ENCODE results near the gene CD300LF.
A peak's percentile ranks its signal among the peaks of the same experiment; 100 is the strongest.

The CD300LF gene

DNA sequence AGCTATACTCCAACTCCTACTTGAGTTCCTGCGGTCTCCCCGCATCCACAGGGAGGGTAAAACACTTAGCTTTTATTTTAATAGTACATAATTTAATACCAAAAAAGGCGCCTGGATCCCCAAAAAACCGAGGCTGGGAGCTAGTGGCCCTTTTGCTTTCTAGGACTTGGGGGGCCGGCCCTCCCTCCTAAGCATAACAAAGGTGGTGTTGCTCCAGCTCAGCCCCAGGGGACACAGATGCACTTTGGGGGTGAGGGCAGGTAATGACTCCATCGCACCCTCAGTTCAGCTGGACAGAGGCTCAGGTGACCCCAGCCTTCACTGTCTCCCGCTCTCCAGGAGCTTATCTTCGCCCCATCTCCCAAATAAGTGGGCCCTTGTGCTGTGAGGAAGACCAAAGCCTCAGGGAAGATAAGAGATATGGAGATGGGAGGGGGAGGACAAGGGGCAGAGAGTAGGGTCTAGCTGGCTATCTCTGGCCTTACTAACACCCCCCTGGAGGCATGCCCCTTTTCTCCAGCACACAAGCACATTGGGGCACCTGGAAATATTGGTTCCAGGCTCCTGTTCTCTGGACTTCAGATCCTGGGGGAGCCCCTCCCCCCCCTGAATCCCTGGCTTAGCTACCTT, 32.9 kb upstream of the CD300LF start:
- no peak for DNase-seq (ENCODE audit: low spot score)

DNA sequence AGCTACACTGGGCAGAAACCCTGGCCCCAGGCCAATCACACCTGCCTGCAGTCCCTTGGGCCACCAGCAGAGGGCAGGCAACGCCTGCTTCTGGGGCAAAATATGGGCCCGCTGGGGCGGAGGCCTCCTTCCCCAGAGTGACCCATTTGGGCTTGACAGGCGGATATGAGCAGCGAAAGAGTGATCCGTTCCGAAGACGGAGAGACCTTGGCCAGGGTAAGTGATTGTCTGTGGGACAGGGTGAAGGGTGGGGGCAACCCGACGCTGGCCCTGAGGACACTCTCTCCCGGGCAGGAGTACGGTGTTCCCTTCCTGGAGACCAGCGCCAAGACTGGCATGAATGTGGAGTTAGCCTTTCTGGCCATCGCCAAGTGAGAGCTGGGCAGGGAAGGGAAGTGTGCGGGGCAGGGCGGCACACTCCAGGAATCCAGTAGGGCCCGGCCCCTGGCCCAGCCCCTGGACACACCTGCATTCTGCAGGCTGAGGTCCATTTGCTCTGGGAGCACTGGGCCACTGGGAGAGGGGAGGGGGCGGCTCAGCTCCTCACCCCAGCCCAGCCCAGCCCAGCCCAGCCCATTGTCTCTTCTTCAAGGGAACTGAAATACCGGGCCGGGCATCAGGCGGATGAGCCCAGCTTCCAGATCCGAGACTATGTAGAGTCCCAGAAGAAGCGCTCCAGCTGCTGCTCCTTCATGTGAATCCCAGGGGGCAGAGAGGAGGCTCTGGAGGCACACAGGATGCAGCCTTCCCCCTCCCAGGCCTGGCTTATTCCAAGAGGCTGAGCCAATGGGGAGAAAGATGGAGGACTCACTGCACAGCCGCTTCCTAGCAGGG, 32.2 kb upstream of the CD300LF start:
- DNase-seq (ENCODE audit: low spot score), result peak; percentile 86

DNA sequence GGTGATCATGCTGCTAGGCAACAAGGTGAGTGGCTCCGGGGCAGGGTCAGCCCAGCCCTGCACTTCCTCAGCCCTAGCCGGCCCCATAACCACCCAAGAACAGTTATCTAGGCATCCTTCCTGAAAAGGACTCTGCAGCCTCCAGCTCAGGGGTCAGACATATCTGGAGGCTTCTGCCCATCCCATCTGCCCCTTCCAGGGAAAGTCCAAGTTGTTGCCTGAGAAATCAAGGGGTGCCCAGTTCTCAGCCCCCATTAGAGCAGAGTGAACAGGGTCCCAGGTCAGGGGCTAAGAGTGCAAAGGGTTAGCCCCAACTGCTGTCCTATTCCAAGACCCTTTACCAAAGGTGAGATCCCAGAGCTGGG, 31.6 kb upstream of the CD300LF start:
- DNase-seq (ENCODE audit: low spot score), result no peak

DNA sequence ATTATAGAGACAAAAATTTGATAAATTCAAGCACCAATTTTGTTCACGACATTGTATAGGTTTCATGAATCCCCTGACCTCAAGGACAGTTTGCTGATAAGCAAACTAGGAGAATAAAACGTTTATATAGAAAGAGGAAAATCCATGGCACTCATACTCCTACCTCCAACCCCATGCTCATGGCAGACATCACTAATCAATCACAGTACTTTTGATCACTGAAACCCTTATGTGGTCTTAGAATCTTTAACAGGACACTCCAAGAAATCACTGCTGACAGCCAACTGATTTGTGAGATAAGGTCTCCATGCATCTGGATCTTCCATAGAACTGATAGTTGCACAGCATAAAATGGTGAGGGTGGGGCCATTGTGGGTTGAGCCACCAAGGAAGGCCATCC, 31.0 kb upstream of the CD300LF start:
- DNase-seq (ENCODE audit: low spot score), result no peak

DNA sequence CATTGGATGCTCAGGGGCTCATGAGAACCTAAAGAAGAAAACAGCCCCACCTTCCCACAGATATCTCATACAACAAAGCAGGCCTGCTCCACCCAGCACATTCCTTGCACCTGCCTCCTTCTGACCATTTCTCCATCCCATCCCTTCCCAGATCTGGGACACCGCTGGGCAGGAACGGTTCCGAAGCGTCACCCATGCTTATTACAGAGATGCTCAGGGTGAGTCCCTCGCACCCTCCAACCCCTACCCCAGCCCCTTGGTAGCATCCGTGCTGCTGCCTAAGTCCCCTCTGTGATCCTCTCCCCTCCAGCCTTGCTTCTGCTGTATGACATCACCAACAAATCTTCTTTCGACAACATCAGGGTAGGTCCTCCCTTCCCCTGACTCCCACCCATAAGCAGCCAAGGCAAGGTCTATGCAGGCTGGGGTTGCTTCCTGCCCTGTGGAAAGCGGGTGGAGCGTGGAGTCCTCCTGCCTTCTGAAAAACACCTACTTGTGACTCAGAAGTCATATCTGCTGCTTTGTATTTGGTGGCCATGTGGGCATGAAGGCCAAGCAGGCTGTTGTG, 30.3 kb upstream of the CD300LF start:
- DNase-seq (ENCODE audit: low spot score), result no peak

DNA sequence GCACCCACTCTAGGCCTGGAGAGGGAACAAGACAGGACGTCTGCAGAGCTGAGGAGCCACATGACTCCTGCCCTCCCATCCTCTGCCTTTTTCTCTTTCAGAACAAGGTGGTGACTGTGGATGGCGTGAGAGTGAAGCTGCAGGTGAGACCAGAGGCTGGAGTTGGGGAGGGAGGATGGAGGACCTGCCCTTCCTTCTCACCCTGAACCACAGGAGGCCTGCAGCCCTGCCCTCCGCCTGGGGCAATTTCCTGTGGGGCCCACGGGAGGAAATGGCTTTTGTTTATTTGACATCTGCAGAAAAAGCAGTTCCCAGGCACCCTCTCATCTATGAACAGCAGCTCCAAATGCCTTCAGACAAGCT, 29.4 kb upstream of the CD300LF start:
- DNase-seq (ENCODE audit: low spot score), result peak; percentile 60

DNA sequence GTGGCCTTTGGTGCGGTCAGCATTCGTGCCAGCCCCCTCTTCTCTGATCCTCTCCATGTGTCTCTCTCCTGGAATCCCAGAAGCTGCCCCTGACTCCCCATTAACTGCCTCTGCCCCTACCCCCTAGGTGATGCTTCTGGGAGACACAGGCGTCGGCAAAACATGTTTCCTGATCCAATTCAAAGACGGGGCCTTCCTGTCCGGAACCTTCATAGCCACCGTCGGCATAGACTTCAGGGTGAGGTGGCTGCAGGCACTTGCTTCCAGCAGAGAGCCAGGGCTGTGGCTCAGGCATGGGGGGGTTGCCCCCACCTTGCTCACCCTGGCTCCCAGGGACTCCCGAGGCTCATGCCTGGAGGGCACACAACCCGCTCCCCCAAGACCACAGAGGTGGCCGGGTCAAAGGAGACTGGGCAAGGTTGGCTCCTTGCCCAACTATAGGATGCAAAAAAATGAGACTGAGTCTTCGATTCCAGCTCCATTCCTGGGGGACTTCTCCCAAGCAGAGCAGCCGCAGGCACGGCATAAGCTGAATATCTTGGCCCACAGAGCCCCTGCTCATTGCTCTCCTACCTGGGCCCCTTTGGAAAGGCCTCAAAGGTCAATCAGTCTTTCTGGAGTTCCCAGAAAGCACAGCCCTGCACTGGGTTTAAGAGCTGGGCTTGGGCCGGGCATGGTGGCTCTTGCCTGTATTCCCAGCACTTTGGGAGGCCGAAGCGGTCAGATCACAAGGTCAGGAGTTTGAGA, 28.1 kb upstream of the CD300LF start:
- no peak for DNase-seq (ENCODE audit: low spot score)

DNA sequence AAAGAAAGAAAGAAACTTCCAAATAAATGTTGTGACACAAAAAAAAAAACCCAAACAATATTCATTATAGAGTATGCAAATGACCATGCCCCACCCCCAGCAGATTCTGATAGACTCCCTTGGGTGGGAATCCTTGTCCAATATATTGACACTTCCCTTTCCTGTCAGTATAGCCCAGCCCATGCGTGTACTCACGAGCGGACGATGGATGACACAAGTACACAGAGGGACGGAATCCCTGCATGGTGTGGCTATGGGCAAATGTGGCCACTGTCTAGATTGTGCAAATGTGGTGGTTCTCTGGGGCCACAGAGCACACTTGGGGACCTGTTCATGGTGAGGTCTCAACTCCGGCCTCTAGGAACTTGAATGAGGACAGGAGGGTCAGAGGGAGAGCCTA, 27.4 kb upstream of the CD300LF start:
- DNase-seq (ENCODE audit: low spot score), result no peak

DNA sequence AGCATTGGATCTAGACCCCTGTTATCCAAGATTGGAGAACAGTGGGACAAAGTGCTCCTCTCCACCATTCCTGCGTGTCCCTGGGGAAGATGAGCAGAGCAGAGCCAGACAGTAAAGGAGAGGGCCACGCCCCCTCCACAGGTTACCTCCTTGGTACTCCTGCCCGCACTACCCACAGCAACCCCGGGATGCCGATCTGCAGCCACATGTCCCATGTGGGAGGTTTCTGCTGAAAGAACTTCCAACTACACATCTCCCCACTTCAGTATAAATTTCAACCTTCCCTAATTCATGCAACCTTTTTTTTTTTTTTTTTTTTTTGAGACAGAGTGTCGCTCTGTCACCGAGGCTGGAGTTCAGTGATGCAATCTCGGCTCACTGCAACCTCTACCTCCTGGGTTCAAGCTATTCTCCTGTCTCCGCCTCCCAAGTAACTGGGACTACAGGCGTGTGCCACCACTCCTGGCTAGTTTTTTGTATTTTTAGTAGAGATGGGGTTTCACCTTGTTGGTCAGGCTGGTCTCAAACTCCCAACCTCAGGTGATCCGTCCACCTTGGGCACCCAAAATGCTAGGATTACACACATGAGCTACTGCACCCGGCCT, 26.6 kb upstream of the CD300LF start:
- DNase-seq (ENCODE audit: low spot score), result no peak

DNA sequence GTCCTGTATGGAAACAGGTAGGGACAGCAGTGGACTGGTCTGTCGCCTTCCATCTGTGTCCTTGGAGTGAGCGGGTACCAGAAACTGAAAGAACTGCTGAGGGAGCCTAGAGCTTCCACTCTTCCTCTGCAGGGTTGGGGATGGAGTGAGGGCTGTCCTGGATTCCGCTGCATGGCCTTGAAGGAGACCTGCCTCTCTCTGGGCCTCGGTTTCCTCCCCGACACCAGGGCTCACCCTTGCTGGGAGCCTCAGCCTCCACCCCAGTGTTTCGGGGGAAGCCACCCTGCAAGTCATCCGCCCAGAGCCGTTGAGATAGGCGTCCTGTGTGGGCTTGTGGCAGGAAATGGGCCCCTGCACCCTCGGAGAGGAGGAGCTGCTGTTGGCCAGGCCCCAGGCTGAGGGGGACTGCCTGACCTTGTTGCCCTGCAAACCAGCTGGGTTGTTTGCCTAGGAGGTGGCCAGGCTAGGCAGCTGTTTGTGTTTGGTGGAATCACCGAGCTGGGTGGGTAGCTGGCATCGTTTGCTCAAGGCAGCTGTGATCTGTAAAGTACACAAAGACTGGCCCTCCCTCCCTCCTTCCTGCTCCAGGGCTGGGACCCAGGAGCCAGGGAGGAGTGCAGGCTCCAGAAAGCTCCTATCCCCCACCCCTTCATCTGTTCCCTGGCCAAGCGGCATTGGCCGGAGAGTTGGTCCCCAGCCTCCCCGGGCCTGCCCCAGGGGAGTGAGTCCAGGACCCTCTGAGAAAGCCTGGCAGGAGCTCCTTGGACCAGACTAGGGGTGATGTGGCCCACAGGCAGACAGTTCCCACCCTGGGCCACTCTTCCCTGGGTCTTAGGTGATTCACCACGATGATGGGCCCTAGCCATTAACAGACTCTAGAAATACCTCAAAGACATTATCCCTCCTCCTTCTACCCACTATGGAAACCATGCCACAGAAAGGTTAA, 25.6 kb upstream of the CD300LF start:
- DNase-seq (ENCODE audit: low spot score), result peak; percentile 79

DNA sequence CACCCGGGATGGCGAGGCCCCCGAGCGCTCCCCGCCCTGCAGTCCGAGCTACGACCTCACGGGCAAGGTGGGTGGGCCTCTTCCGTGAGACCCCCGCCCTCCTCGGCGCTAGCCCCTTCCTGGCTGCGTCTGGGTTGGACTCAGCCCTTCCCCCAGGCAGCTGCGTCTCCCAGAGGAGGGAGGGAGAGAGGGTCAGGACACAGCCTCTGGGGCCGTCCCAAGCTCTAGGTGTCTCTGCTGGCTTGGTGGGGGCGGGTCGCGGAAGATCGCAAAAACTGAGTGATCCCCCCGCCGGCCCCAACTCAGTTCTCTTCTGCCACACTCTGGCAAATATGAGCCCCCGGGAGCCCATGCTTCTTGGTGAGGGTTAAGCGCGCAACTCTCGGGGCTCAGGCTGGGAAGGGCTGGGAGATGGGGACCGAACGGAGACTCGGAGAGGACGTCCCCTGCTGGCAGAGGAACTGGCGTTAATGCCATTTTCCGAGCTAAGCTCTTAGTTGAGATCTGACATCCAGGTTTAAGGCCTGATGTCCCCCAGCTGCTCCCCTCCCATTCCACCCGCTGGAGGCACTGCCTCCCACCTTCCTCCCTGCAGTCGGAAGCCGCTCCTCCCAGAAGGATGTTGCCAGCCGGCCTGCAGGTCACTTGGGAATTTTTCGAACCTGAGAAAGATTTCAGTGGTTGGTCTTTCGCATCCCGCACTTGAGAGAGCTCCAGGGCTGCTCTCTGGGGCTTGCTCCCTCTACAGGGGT, 24.8 kb upstream of the CD300LF start:
- DNase-seq (ENCODE audit: low spot score), result peak; percentile 46

DNA sequence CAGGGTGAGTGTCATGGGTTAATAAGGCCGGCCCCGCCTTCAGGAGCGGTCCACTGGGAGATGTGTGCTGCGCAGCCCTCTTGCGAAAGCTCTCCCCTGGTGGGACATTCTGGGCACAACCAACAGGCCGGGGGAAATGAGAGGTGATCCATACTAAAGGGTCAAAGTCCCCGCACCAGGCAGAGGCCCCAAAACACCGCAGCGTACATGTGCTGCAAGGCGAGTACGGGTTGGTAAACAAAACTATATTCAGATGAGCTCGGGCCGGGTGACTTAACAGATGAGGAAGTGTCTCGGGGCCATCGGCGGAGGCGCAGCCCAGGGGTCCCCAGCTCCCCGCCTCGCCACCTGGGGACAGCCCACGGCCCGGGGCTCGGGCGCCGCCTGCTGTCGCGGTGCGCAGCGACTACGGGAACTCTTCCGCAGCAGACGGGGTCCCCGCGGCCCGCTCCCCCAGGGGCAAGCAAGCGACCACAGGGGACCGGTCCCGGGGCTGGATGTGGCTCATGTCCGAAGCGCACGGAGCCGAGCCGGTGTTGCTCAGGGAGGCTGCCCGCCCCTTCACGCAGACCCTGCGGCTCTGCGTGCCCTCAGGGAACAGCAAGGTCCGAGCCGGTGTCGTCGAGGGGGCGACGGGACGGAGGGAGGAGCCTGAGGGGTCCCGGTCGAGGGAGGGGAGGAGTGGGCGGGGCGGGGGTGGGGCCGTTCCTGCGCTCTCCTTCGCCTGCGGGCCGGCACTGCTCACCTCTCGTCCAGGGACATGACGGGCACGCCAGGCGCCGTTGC, 24.0 kb upstream of the CD300LF start, which contains the start of gene RAB37:
Gene RAB37, plus strand, starts transcription at position 744 of the 786 bp plus-strand sequence. Its CDS starts 17 bp downstream, at position 761.
- peak; percentile 48 for DNase-seq (ENCODE audit: low spot score)

DNA sequence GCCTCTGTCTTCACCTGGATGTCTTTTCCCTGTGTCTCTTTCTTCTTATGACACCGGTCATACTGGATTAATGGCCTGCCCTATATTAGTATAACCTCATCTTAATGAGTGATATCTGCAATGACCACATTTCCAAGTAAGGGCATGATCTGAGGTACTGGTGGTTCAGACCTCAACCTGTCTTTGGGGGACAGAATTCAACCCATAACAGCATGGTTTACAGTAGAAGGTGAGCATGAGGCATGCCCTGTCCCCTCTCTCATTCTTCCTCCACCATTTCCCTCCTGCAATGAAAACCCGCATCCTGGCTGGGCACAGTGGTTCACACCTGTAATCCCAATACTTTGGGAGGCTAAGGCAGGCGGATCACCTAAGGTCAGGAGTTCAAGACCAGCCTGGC, 21.5 kb upstream of the CD300LF start:
- DNase-seq (ENCODE audit: low spot score), result no peak

DNA sequence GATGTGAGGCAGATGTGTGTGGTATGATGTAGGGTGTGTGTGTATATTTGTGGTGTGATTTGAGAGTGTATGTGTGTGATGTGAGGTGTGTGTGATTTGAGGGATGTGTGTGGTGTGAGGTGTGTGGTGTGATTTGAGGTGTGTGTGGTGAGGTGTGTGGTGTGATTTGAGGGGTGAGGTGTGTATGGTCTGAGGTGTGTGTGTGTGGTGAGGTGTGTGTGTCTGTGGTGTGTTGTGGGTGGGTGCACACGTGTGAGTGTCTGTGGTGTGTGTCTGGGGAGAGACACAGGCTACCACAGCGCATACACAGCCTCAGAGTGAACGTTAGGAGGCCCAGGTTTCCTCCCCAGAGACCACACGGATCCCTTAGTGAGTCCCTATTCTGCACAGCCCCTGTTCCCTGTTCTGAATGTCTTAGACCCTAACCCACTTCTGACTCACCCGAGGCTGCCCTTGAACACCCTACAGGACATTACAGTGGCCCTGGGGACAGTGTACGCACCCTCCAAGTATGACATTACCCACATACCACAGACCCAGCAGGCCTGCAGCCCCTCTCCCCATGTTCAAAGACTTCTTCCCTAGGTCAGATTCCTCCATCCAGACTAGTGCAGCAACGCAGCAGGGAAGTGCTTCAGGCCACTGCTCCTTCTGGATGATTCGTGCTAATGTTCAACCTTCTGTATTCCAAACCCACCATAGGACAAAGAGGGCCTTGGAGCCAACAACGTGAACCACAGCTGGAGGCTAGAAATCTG, 20.8 kb upstream of the CD300LF start:
- DNase-seq (ENCODE audit: low spot score), result no peak

DNA sequence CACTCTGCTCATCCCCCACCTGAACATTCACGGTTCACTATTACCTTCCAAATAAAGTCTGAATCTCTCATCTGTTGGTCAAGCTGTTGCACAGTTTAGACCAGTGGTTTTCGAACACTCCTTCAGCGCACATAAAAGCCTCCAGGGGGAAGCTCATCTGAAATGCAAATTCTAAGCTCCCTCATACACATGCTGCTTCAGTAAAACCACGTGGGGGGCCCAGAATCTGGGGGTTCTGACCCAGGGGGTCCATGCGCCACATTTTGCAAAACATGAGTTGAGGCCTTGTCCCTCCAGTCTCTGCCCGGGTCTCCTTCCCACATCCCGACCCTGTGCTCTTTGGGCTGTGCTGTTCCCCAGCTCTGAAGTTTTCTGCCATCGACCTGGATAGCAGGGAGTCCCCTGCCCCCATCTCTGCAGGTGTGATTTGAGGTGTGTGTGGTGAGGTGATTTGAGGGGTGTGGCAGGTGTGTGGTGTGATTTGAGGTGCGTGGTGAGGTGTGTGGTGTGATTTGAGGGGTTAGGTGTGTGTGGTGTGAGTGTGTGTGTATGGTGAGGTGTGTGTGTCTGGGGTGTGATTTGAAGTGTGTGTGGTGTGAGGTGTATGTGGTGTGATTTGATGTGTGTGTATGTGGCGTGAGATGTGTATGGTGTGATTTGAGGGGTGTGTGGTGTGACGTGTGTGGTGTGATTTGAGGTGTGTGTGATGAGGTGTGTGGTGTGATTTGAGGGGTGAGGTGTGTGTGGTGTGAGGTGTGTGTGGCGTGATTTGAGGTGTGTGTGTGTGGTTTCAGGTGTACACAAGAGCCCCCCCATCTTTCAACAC, 19.5 kb upstream of the CD300LF start:
- no peak for DNase-seq (ENCODE audit: low spot score)

DNA sequence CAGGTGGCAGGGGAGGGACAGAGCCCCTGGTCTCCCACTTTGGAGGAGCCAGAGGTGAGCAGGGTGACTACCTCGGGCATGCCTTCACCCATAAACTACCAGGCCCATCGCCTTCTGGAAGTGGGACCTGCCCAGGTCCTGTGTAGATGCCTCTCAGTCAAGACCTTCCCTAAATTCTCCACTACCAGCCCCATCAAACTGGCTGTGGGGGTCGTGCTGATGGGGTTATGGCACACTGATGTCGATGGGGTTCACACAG, 18.6 kb upstream of the CD300LF start:
- DNase-seq (ENCODE audit: low spot score), result no peak

DNA sequence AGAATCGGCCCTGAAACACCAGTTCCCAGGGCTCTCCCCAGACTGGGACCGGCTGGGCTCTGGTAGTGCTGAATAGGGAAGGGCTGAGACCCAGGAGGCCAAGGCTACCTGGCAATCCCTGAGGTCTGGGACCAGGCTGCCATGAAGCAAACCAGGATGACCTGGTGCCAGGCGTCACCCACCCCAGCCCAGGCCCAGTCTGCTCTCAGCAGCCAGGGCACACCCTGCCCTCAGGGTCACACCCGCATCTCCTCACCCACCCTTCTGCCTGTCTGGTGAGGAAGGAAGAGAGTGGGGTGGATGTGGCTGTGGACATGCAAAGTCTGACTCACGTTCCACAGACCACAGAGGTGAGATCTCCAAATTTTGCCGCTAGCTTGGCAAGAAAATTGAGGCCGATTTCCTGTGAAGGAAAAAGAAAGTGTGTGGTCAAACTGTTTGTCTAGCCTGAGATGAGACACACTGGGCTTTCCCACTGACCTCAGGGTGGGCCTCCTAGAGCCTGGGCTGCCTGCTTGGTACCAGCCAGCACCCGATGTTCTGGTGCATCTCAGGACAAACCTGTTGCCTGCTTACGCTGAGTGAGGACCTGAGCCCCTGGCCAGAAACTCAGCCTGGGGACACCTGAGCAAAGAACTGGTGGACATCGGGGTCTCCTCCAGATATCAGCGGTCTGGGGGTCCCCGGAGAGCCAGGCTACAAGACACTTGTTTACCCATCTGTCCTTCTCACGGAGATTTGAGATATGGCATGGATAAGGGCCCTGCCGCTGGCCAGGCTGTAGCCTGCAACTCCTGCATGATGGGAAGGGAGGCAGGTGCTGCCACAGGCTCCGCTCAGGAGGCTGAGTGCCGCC, 18.0 kb upstream of the CD300LF start:
- peak; percentile 79 for DNase-seq (ENCODE audit: low spot score)

Data from CD4-positive, alpha-beta T cell treated with Interleukin-15 for 4 hours (primary cell).